K562 (cell line): Measurements from ENCODE around the gene SSH3. TPM values are rescaled to one million over a fixed set of nuclear protein-coding genes. Genes with fewer than 3 reads are reported as not detected.

ENCODE experiments used
- ATAC-seq: fragments of 200-7000 bp; cut with Tn5 transposase; 3 replicates; pipeline ENCODE4 v1.9.1; 2020; ENCODE audit warnings: moderate library complexity
- BruUV-seq: library from RNA; stranded (reverse); fragments of 400-500 nt; replicated peaks from 2 replicates; lab custom pipeline; 2021; lab: Mats Ljungman, UMichigan
- CTCF ChIA-PET: fragments of 300-600 bp; formaldehyde crosslinking; extraction: SDS; loops from one replicate; lab custom pipeline; 2021; ENCODE audit warnings: low intra/inter-chr PET ratio; lab: Yijun Ruan, JAX
- POLR2A ChIA-PET: fragments of 300-600, 350-650 bp; sonication (Branson Sonifier 250); formaldehyde crosslinking; extraction: SDS; loops from one replicate; lab custom pipeline; 2021; ENCODE audit warnings: antibody characterized with exemption, inconsistent platforms; lab: Yijun Ruan, JAX
- DNase-seq, 4 experiments: peaks; one replicate each; pipeline versions ENCODE4 v3.0.0 to v3.0.0-alpha.2; 2011 to 2018; ENCODE audit warnings: low spot score in 3 of 4, mixed read lengths in 3 of 4; ENCODE audit errors: extremely low read depth in 1 of 4
- FAIRE-seq: peaks from 2 replicates; lab custom pipeline; 2011; peaks lifted over from hg19 to GRCh38; lab: Jason Lieb, UNC
- H2AFZ ChIP-seq: 2 replicates; pipeline ENCODE4 v1.6.0; 2011; ENCODE audit warnings: low read depth, low read length, control low read depth, inconsistent platforms
- H3K27ac ChIP-seq: fragments of 200-600 bp; 3 replicates; pipeline ENCODE4 v1.8.0; 2011; ENCODE audit warnings: low read depth, mild to moderate bottlenecking, control low read depth, inconsistent platforms, low read length, moderate library complexity, mixed read lengths; ENCODE audit errors: extremely low read depth
- H3K27me3 ChIP-seq, 2 experiments: fragments of 300-600 bp in 1 of 2; 2 replicates in 1 of 2; 3 replicates in 1 of 2; pipeline versions ENCODE4 v1.6.0 to v1.8.0; 2011; ENCODE audit warnings: inconsistent platforms in 2 of 2, low read length in 2 of 2, mild to moderate bottlenecking in 1 of 2, mixed read lengths in 1 of 2, moderate library complexity in 1 of 2; ENCODE audit not compliant: control insufficient read depth in 2 of 2, insufficient read depth in 2 of 2
- H3K36me3 ChIP-seq: fragments of 300-600 bp; 3 replicates; pipeline ENCODE4 v1.8.0; 2011; ENCODE audit warnings: mild to moderate bottlenecking, low read length, inconsistent platforms; ENCODE audit not compliant: control insufficient read depth, insufficient read depth
- H3K4me1 ChIP-seq, 2 experiments: fragments of 200-600 bp in 1 of 2; replicated peaks in 1 of 2; 2 replicates in 1 of 2; 3 replicates in 1 of 2; pipeline versions ENCODE4 v1.5.1 to v1.8.0; 2011; ENCODE audit warnings: inconsistent platforms in 2 of 2, low read length in 2 of 2, mild to moderate bottlenecking in 1 of 2, mixed read lengths in 1 of 2, moderate library complexity in 1 of 2; ENCODE audit not compliant: control insufficient read depth in 2 of 2, insufficient read depth in 2 of 2
- H3K4me2 ChIP-seq: 2 replicates; pipeline ENCODE4 v1.6.1; 2011; ENCODE audit warnings: low read length, control low read depth, inconsistent platforms, mixed read lengths; ENCODE audit not compliant: insufficient read depth
- H3K4me3 ChIP-seq: fragments of 200-600 bp; sonication (generic), shearing (Covaris generic); 2 replicates; pipeline ENCODE4 v1.5.1; 2016; ENCODE audit warnings: control low read depth, inconsistent platforms
- H3K79me2 ChIP-seq: fragments of 200-600 bp; 3 replicates; pipeline ENCODE4 v1.8.0; 2011; ENCODE audit warnings: low read length, inconsistent platforms; ENCODE audit not compliant: control insufficient read depth, insufficient read depth
- H3K9ac ChIP-seq, 2 experiments: 2 replicates each; pipeline versions ENCODE4 v1.6.0 to v1.6.1; 2011; ENCODE audit warnings: low read depth in 2 of 2, low read length in 2 of 2, control low read depth in 1 of 2, inconsistent platforms in 1 of 2, mild to moderate bottlenecking in 1 of 2, mixed read lengths in 1 of 2; ENCODE audit not compliant: insufficient read depth in 1 of 2
- H3K9me1 ChIP-seq: one replicate; pipeline ENCODE4 v1.6.0; 2011; ENCODE audit warnings: inconsistent platforms, mild to moderate bottlenecking, low read length, moderate library complexity; ENCODE audit not compliant: control insufficient read depth, insufficient read depth
- H3K9me3 ChIP-seq: replicated peaks from 2 replicates; pipeline ENCODE4 v1.5.1; 2011; ENCODE audit warnings: low read depth, low read length, inconsistent platforms; ENCODE audit not compliant: control insufficient read depth, insufficient read depth
- H4K20me1 ChIP-seq: replicated peaks from 2 replicates; pipeline ENCODE4 v1.6.1; 2011; ENCODE audit warnings: low read length, inconsistent platforms, mixed read lengths; ENCODE audit not compliant: control insufficient read depth, insufficient read depth
- ASH1L ChIP-seq: fragments of 450-650 bp; IDR thresholded peaks from 2 replicates; pipeline ENCODE4 v1.6.1; 2018; ENCODE audit warnings: borderline replicate concordance, mild to moderate bottlenecking, low read depth; ENCODE audit not compliant: partially characterized antibody
- FOXA3 ChIP-seq, 2 experiments: fragments of 450-650 bp in 1 of 2; sonication (generic) in 1 of 2; formaldehyde crosslinking; IDR thresholded peaks in 1 of 2; conservative IDR thresholded peaks in 1 of 2; 2 replicates each; pipeline versions ENCODE4 v1.4.0 to v1.8.0; 2020 to 2022; ENCODE audit warnings: mild to moderate bottlenecking in 2 of 2, missing genetic modification reagents in 1 of 2
- RAD21 ChIP-seq, 2 experiments: fragments of 250-450 bp in 1 of 2; fragments of 450-650 bp in 1 of 2; sonication (Bioruptor Pico) in 1 of 2; formaldehyde crosslinking in 1 of 2; IDR thresholded peaks in 1 of 2; conservative IDR thresholded peaks in 1 of 2; 2 replicates each; pipeline versions ENCODE4 v1.4.0 to v1.8.0; 2020 to 2022; ENCODE audit warnings: mild to moderate bottlenecking in 2 of 2, moderate library complexity in 1 of 2
- RFX1 ChIP-seq: fragments of 450-650 bp; IDR thresholded peaks from 2 replicates; pipeline ENCODE4 v1.6.1; 2016; ENCODE audit warnings: mild to moderate bottlenecking, moderate library complexity
- SIRT6 ChIP-seq: IDR thresholded peaks from one replicate; pipeline ENCODE4 v1.6.1; 2012; ENCODE audit warnings: low read depth, mild to moderate bottlenecking, control low read depth, inconsistent platforms, low read length, moderate library complexity
- SP2 ChIP-seq: IDR thresholded peaks from 2 replicates; pipeline ENCODE4 v1.6.1; 2011; ENCODE audit warnings: mild to moderate bottlenecking, low read depth, low read length, moderate library complexity; ENCODE audit not compliant: poor library complexity, severe bottlenecking; ENCODE audit errors: extremely low read depth
- ZNF197 ChIP-seq: fragments of 200-800 bp; sonication (Bioruptor generic); IDR thresholded peaks from 2 replicates; pipeline ENCODE4 v1.6.1; 2016; ENCODE audit warnings: low read depth, missing genetic modification characterization, missing compliant biosample characterization
- WGBS: fragments of 100-300 bp; shearing (Covaris generic); methylation state at CpG from one replicate; pipeline ENCODE4 v1.1.6; 2016; ENCODE audit warnings: low coverage, mixed read lengths; ENCODE audit not compliant: insufficient coverage; ENCODE audit errors: missing lambda C conversion rate; 5-methylcytosine and 5-hydroxymethylcytosine counted together
- in situ Hi-C: fragments of 300-500 bp; cut with MboI; formaldehyde crosslinking; loops from 4 replicates; pipeline ENCODE4 v1.15.0; 2018; ENCODE audit warnings: inconsistent platforms, mixed read lengths
- intact Hi-C: fragments of 100-400 bp; cut with micrococcal nuclease; formaldehyde crosslinking; loops from 2 replicates; pipeline ENCODE4 v1.14.2; 2022
- polyA plus RNA-seq, 8 experiments: library from polyadenylated mRNA; depleted of rRNA in 4 of 8; stranded (reverse) in 5 of 8; unstranded in 3 of 8; fragments of >200 nt; fragmentation: Nextera tagmentation in 2 of 8; fragmentation: Illumina TruSeq in 1 of 8; extraction: Ambion mirVana in 2 of 8; extraction: Trizol in 1 of 8; gene quantifications; 2 replicates each; pipeline versions ENCODE4 v1.2.1 to v1.2.3, GENCODE V29; 2011 to 2014; ENCODE audit warnings: inconsistent platforms in 1 of 8, missing spikeins in 1 of 8
- total RNA-seq, 7 experiments: library from RNA; depleted of rRNA in 6 of 7; stranded (reverse); fragments of >200 nt in 6 of 7; fragmentation: Illumina TruSeq in 2 of 7; extraction: Trizol in 2 of 7; gene quantifications; 2 replicates each; pipeline versions ENCODE4 v1.2.1 to v1.2.3, GENCODE V29; 2011 to 2021; ENCODE audit warnings: low replicate concordance in 1 of 7
- TF ChIP-seq, protein P1 (sequence below): fragments of 450-650 bp; formaldehyde crosslinking; IDR thresholded peaks from 2 replicates; pipeline ENCODE4 v1.4.0; 2020; ENCODE audit warnings: mild to moderate bottlenecking, moderate library complexity
- TF ChIP-seq, protein P2 (sequence below): sonication (generic); IDR thresholded peaks from 2 replicates; pipeline ENCODE4 v1.6.1; 2016
- TF ChIP-seq, protein P3 (sequence below): fragments of 200-800 bp; sonication (Bioruptor generic); IDR thresholded peaks from 2 replicates; pipeline ENCODE4 v1.6.1; 2016; ENCODE audit warnings: missing genetic modification characterization, missing compliant biosample characterization

SSH3 gene
- total and polyA plus RNA-seq, 9 of the 15 experiments (the other 6 are each of a cell fraction or from before 2014, with no cell fraction given) = 0.07 to 1.0 (median 0.24) TPM; not detected in 3

DNA sequence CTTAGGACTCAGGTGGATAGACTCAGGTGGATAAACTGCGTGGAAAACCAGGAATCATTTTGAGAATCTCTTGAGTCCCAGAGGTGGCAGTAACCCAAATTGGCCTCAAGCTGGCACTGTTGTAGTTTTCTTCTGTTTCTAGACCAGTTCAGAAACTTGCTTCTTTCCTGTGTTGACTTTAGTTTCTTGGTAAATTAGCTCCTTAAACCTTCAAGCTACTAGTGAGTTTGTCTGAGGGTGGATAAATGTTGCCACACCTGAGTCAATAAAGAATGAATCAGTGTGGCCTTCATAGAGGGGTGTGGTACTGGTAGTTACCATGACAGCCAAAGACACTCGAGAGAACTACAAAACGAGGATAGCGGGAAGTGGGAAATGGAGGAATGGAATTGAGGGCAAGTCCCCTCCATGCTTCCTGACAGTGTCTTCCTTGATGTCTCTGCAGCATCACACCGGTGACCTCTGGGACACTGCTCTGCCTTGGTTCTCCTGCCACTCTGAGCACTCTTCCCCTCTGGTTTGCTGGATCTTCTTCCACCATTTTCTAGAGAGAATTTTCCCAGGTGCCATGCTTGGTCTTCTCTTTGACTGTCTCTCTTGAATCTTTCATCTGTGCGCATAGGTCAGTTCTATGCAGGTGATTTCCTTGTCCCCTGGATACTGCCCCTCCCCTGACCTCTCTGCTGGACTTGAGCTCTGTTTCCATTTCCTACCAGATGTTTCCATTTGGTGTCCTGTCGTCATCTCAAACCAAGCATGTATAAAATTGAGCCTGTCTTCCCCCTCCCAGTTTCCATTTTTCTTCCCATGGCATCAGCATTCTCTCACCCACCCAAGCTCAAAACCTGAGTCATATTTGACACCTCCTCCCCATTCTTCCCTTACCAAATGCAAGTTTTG, 42.8 kb downstream of the SSH3 start:
- H3K79me2 ChIP-seq = no peaks in the 10 kb centered on the region
- WGBS = 50% methylated on average over 7 of the region's 7 CpGs
- peak in 2 of 4 experiments; percentile 13 to 44 for DNase-seq
- peaks cover 11 to 30% of the 10 kb centered on the region in 2 experiments; a peak in 3 of 5 replicates for H3K4me1 ChIP-seq
- BruUV-seq = no TSS peak
- CTCF ChIA-PET = interaction anchor here (1.9 kb wide), 1 partner anchor 36 kb away, joined by 8 read pairs; no protein-coding TSS in a partner anchor
- in situ Hi-C loops (no loop called here), intact Hi-C loops (no loop called here)
- H3K4me3 ChIP-seq = no peak overlapping the region
- no peak overlapping the region for H3K27ac ChIP-seq
- no peaks in the 10 kb centered on the region for H3K9me1 ChIP-seq
- POLR2A ChIA-PET = interaction anchor here (0.6 to 1.4 kb wide), 9 partner anchors 9 to 476 kb away, joined by 3 to 4 read pairs (median 3); no protein-coding TSS in a partner anchor
- peak; percentile 44 for FAIRE-seq
- H3K9me3 ChIP-seq = no peaks in the 10 kb centered on the region
- H4K20me1 ChIP-seq = no peaks in the 10 kb centered on the region; the same call in 1 of the 2 replicates
- peak; percentile 72 for ATAC-seq
- H3K4me2 ChIP-seq = no peak overlapping the region
- H3K27me3 ChIP-seq = no peaks in the 10 kb centered on the region
- H3K36me3 ChIP-seq = no peaks in the 10 kb centered on the region
- 0 out of 2 replicates have a peak overlapping the region, but pooled peaks have one; percentile 11 for H2AFZ ChIP-seq
- H3K9ac ChIP-seq = no peak overlapping the region
- peak; percentile 50 to 76 for TF ChIP-seq RAD21 (CRISPR knock-in tag; conservative IDR thresholded peaks at IDR 0.05 in 1 of 2, IDR thresholded peaks at IDR 0.05 in 1 of 2)
- TF ChIP-seq RFX1 = peak; percentile 74; the same call in 1 of the 2 replicates
- no peak for TF ChIP-seq ASH1L
- no peak for TF ChIP-seq SIRT6
- TF ChIP-seq, protein P1, sequence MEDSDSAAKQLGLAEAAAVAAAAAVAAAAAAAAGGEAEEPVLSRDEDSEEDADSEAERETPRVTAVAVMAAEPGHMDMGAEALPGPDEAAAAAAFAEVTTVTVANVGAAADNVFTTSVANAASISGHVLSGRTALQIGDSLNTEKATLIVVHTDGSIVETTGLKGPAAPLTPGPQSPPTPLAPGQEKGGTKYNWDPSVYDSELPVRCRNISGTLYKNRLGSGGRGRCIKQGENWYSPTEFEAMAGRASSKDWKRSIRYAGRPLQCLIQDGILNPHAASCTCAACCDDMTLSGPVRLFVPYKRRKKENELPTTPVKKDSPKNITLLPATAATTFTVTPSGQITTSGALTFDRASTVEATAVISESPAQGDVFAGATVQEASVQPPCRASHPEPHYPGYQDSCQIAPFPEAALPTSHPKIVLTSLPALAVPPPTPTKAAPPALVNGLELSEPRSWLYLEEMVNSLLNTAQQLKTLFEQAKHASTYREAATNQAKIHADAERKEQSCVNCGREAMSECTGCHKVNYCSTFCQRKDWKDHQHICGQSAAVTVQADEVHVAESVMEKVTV (CRISPR knock-in tag) = peak; percentile 35; the same call in 1 of the 2 replicates
- TF ChIP-seq ZNF197 = no peak
- no peak for TF ChIP-seq SP2
- TF ChIP-seq, protein P2, sequence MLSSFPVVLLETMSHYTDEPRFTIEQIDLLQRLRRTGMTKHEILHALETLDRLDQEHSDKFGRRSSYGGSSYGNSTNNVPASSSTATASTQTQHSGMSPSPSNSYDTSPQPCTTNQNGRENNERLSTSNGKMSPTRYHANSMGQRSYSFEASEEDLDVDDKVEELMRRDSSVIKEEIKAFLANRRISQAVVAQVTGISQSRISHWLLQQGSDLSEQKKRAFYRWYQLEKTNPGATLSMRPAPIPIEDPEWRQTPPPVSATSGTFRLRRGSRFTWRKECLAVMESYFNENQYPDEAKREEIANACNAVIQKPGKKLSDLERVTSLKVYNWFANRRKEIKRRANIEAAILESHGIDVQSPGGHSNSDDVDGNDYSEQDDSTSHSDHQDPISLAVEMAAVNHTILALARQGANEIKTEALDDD = 0 out of 2 replicates have a peak, but pooled peaks have one; percentile 47
- TF ChIP-seq, protein P3, sequence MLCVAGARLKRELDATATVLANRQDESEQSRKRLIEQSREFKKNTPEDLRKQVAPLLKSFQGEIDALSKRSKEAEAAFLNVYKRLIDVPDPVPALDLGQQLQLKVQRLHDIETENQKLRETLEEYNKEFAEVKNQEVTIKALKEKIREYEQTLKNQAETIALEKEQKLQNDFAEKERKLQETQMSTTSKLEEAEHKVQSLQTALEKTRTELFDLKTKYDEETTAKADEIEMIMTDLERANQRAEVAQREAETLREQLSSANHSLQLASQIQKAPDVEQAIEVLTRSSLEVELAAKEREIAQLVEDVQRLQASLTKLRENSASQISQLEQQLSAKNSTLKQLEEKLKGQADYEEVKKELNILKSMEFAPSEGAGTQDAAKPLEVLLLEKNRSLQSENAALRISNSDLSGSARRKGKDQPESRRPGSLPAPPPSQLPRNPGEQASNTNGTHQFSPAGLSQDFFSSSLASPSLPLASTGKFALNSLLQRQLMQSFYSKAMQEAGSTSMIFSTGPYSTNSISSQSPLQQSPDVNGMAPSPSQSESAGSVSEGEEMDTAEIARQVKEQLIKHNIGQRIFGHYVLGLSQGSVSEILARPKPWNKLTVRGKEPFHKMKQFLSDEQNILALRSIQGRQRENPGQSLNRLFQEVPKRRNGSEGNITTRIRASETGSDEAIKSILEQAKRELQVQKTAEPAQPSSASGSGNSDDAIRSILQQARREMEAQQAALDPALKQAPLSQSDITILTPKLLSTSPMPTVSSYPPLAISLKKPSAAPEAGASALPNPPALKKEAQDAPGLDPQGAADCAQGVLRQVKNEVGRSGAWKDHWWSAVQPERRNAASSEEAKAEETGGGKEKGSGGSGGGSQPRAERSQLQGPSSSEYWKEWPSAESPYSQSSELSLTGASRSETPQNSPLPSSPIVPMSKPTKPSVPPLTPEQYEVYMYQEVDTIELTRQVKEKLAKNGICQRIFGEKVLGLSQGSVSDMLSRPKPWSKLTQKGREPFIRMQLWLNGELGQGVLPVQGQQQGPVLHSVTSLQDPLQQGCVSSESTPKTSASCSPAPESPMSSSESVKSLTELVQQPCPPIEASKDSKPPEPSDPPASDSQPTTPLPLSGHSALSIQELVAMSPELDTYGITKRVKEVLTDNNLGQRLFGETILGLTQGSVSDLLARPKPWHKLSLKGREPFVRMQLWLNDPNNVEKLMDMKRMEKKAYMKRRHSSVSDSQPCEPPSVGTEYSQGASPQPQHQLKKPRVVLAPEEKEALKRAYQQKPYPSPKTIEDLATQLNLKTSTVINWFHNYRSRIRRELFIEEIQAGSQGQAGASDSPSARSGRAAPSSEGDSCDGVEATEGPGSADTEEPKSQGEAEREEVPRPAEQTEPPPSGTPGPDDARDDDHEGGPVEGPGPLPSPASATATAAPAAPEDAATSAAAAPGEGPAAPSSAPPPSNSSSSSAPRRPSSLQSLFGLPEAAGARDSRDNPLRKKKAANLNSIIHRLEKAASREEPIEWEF (CRISPR knock-in tag) = no peak
- TF ChIP-seq FOXA3 (CRISPR knock-in tag; conservative IDR thresholded peaks at IDR 0.05 in 1 of 2, IDR thresholded peaks at IDR 0.05 in 1 of 2) = peak; percentile 18 to 84; a peak in 1 of 4 replicates
